Vagina (tissue), 2 donors: ENCODE measurements around the gene NFAT5.

Source experiments
- CTCF ChIP-seq, 3 experiments: fragments of 450-650 bp in 2 of 3; fragments of 200-600 bp in 1 of 3; sonication (generic) in 1 of 3; IDR thresholded peaks; one replicate each; pipeline ENCODE4 v1.5.1; 2017 to 2019; ENCODE audit warnings: antibody characterized with exemption in 3 of 3, mild to moderate bottlenecking in 2 of 3, moderate library complexity in 2 of 3
- POLR2A ChIP-seq, 2 donors: fragments of 450-650 bp; IDR thresholded peaks; one replicate each; pipeline ENCODE4 v1.6.1; 2017; ENCODE audit warnings: antibody characterized with exemption in 2 of 2, mild to moderate bottlenecking in 2 of 2, moderate library complexity in 2 of 2

- TF ChIP-seq CTCF (IDR thresholded peaks at IDR 0.05) (no peak), POLR2A (IDR thresholded peaks at IDR 0.05) (no peak)
Measured at GRCh38 chr16:69538808-69539207, 27.0 kb upstream of the NFAT5 start.
